ENCODE measurements around the gene GNA15.

GRCh38 chr19:3171894-3172672 is 36.2 kb downstream of the GNA15 start:
- TF ChIP-seq CTCF (IDR thresholded peaks at IDR 0.05; ENCODE audit: low read depth, low read length): no peak
- TF ChIP-seq EZH2phosphoT487 (IDR thresholded peaks at IDR 0.05; ENCODE audit: low read depth): no peak

All from OCI-LY3 (cell line).